Esophagus (tissue), 2 donors: ENCODE measurements around the gene MBP. TPM values are rescaled to one million over a fixed set of nuclear protein-coding genes. Genes with fewer than 3 reads are reported as not detected.

Experiments used
- H3K27ac ChIP-seq, 2 donors: one replicate each; pipeline ENCODE4 v1.5.1; 2013; ENCODE audit warnings: low read depth in 2 of 2, mild to moderate bottlenecking in 2 of 2, inconsistent platforms in 1 of 2, low read length in 1 of 2, moderate library complexity in 1 of 2
- H3K27me3 ChIP-seq, 2 donors: one replicate each; pipeline ENCODE4 v1.6.1; 2013; ENCODE audit warnings: low read length in 2 of 2, control low read depth in 1 of 2, mild to moderate bottlenecking in 1 of 2; ENCODE audit not compliant: insufficient read depth in 2 of 2, control insufficient read depth in 1 of 2
- H3K36me3 ChIP-seq, 2 donors: one replicate each; pipeline ENCODE4 v1.6.1; 2013; ENCODE audit warnings: low read length in 1 of 2; ENCODE audit not compliant: control insufficient read depth in 2 of 2, insufficient read depth in 2 of 2
- H3K4me1 ChIP-seq, 2 donors: one replicate each; pipeline ENCODE4 v1.6.1; 2013; ENCODE audit warnings: low read length in 1 of 2; ENCODE audit not compliant: control insufficient read depth in 2 of 2, insufficient read depth in 2 of 2
- H3K4me3 ChIP-seq, 2 donors: one replicate each; pipeline ENCODE4 v1.5.1; 2013; ENCODE audit warnings: low read length in 2 of 2, mild to moderate bottlenecking in 2 of 2, low read depth in 1 of 2, moderate library complexity in 1 of 2
- H3K9me3 ChIP-seq, 2 donors: one replicate each; pipeline ENCODE4 v1.6.1; 2013; ENCODE audit warnings: mild to moderate bottlenecking in 2 of 2, low read depth in 1 of 2, low read length in 1 of 2, moderate library complexity in 1 of 2; ENCODE audit not compliant: control insufficient read depth in 2 of 2, insufficient read depth in 1 of 2
- WGBS, 2 donors: extraction: QIAGEN DNeasy Blood & Tissue Kit; methylation state at CpG; one replicate each; pipeline ENCODE4 v1.1.7; 2013; 5-methylcytosine and 5-hydroxymethylcytosine counted together
- polyA plus RNA-seq, 2 donors: library from polyadenylated mRNA; stranded (reverse); fragments of 200-250 nt; gene quantifications; one replicate each; pipeline ENCODE4 v1.2.3, GENCODE V29; 2013
- donor health status: healthy with polysubstance abuse.
- donor health status: Bipolar disorder and iron deficiency.

MBP gene
- polyA plus RNA-seq, 2 donors: 9.7 to 10.8 TPM

DNA sequence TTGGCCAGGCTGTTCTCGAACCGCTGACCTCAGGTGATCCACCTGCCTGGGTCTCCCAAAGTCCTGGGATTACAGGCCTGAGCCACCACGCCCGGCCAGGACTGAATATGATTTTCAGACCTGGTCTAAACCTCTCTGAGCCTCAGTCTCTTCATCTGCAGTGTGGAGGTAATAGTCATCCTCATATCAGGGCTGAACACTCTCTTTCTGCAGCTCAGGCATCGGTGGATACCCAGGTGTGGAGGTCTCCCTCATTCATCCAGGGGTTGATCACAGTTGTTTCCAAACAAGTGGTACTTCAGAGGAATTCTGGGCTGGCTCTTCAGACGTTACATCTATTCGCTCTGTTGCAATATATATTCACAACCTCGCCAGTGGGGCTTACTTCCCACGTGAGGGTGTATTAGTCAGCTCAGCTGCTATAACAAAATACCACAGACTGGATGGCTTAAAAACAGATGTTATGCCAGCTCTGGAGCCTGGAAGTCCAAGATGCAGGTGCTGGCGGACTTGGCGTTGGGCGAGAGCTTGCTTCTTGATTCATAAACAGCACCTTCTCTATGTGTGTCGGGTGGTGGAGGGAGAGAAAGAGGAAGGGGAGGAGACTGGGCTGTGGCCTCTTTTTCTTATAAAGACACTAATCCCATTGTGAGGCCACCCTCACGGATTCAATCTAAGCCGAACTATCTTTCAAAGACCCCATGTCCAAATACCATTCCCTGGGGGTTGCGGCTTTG, 2.9 kb upstream of the MBP start:
- Histone ChIP-seq H3K9me3 (no peaks in the 10 kb centered on the region), H3K27ac (no peak overlapping the region), H3K4me1 (peaks cover 4% of the 10 kb centered on the region in 2 donors), H3K27me3 (no peaks in the 10 kb centered on the region), H3K36me3 (no peaks in the 10 kb centered on the region), H3K4me3 (no peak overlapping the region)
- whole genome bisulfite sequencing, 2 donors: 84 to 97% methylated on average over 16 of the region's 16 CpGs

DNA sequence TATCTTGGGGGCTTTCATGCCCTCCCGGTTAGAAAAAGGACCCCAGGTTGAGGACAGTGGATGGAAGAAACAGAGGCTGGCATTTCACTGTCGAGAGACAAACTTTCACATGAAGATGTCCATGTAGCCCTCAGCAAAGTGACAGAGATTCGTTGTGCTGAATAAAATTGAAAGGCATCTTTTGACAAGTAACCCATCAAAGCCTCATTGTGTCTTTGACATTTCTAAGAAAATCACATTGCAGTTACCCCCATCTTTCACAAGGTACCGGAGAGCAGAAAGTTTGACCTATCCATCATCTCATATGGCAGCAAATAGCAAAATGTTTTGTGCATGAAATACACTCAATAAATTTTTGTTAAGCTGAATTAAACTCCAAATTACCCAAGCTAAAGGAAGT, 2.0 kb upstream of the MBP start:
- H3K27me3 ChIP-seq: no peaks in the 10 kb centered on the region
- WGBS, 2 donors: 73% methylated on average over 4 of the region's 4 CpGs
- H3K9me3 ChIP-seq: no peaks in the 10 kb centered on the region
- H3K27ac ChIP-seq: no peak overlapping the region
- peaks cover 4% of the 10 kb centered on the region in 2 donors for H3K4me1 ChIP-seq
- H3K36me3 ChIP-seq: no peaks in the 10 kb centered on the region
- H3K4me3 ChIP-seq: no peak overlapping the region

DNA sequence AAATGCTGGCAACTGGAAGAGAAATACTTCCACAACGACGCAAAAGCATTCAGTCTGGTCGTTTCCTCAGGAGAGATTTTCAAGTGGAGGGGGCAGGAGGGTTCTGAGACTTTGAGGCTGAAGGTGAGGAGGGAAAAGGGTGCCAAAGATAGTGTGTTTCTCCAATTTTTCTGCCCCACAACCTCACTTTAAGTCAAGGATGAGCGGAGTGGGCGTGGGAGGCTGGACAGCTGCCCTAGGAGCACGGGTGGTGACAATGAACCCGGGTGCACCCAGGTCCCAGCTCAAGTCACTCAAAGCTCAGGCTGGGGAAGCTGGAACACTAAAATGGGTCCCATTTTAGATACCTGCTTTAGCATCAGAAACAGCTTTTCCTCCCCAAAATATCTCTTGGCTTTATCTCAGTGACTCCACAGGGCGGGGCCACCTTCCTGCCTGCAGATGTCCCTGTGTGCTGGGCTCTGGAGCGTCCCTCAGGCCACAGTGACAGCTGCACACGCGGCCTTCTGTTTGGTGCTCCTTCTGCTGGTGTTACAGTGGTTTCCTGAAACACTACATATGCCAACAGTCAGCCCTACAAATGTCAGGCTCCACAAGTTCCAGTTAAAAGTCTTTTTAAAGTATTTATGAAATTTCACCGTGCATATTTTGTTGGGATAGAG, 1.4 kb upstream of the MBP start:
- 59 to 61% methylated on average over 12 of the region's 12 CpGs for WGBS, 2 donors

DNA sequence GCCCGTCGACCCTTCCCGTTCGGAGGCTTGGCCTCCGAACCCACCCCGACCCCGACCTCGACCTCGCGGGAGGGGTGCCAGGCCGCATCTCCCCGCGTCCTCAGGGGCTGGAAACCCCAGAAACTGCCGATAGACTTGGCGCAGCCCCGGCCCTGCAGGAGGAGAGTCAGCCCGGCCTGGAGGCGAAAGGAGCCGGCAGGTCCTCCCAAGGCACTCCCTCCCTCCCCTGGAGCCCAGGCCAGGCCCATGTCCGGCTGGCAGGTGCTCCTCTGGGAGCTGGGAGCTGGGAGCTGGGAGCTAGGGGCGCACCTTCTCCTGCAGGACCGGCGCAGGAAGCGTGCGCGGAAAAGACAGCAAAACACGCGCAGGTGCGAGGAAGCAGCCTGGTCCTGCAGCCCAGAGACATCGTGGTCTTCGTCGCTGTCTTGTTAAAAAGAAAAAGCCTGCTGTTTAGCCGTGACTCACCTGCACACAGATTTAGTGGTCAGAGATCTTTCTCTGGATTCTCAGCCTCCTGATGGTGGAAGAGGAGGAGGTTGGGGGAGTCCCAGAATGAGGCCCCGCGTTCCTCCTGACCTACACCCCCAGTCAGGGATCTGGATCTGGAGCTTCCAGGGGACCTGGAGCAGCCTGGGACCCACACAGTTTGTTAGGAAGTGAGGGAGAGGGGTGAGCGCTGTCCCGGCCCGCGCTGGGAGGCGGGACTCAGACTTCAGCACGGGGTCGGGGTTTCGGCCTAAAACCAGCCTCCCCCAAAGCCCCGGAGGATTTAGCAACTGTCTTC, 660 bp upstream of the MBP start:
- H3K36me3 ChIP-seq: no peaks in the 10 kb centered on the region
- H3K27me3 ChIP-seq: no peaks in the 10 kb centered on the region
- WGBS, 2 donors: 37 to 44% methylated on average over 44 of the region's 44 CpGs
- H3K4me3 ChIP-seq: peak overlapping the region; percentile 72 to 98
- peaks cover 3 to 6% of the 10 kb centered on the region in 2 donors for H3K4me1 ChIP-seq
- H3K9me3 ChIP-seq: no peaks in the 10 kb centered on the region
- H3K27ac ChIP-seq: peak overlapping the region; percentile 84 to 92

More for the DNA sequence above, 1.4 kb upstream of the MBP start:
- Histone ChIP-seq H3K4me1 (peaks cover 4 to 6% of the 10 kb centered on the region in 2 donors), H3K9me3 (no peaks in the 10 kb centered on the region), H3K27ac (peak overlapping the region in 1 of 2 donors; percentile 34), H3K4me3 (no peak overlapping the region), H3K27me3 (no peaks in the 10 kb centered on the region), H3K36me3 (no peaks in the 10 kb centered on the region)

DNA sequence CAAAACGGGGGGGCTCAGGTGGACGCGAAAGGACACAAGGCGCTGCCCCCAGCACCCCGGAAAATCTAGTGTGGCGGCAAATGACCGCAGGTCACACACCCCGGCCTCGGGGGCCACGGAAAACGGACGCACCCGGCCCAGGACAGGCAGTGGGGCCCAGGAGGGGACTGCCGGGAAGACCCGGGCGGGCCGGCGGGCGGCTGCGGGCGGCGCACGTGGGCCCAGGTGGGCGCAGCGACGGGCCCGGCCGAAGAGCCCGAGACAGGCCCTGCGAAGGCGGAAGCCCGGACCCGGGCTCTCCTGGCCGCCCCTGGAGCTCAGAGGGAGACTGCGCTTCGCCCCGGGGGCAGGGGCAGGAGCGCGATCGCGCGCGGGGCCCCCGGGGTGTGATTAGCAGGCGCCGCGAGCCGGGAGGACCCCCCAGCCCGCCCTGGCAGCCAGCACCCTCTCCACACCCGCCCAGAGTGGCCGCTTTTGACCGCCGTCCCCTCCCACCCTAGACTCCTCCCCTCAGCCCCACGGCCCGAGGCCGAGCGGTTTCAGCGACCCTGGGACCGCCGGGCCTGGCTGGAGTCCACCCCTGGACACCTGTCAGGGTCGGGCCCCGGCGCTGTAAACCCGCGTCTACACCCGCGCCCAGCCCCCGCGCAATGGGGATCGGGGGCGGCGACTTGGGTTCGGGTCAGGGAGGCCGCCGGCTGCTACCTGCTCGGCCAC, 773 bp downstream of the MBP start:
- Histone ChIP-seq H3K27me3 (no peaks in the 10 kb centered on the region), H3K9me3 (no peaks in the 10 kb centered on the region), H3K36me3 (no peaks in the 10 kb centered on the region), H3K27ac (peak overlapping the region; percentile 84 to 92), H3K4me1 (peaks cover 0 to 6% of the 10 kb centered on the region in 2 donors), H3K4me3 (peak overlapping the region; percentile 72 to 98)
- WGBS, 2 donors: 0 to 1% methylated on average over 52 to 76 of the region's 76 CpGs

DNA sequence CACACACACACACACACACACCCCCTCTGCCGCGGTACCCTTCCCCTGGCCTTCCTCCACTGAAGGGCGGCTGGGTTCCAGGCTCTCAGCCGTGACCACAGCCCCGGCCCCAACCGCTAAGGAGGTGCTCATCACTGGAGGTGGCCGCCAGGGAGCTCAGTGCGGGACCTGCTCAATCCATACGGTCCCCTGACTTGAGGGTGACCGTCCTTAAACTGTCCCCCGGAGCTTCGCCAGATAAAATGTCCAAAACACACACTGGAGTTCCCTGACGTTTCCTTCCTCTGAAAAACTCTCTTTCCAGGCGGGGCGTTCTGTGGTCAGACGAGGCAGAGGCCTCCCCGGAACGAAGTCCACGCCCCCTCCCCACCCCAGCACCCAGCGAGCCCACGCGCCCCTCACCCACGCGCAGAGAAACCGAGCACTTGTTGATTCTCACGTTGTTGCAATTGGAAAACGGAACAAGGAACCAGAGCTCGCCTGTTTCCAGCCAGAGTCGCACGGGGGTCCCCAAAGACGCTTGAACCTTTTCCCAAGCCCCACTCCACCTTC, 1.4 kb downstream of the MBP start:
- WGBS, 2 donors: 4 to 5% methylated on average over 29 to 31 of the region's 31 CpGs
- H3K9me3 ChIP-seq: no peaks in the 10 kb centered on the region
- peak overlapping the region; percentile 72 to 98 for H3K4me3 ChIP-seq
- H3K4me1 ChIP-seq: peaks cover 0 to 6% of the 10 kb centered on the region in 2 donors
- peak overlapping the region; percentile 84 to 92 for H3K27ac ChIP-seq
- H3K36me3 ChIP-seq: no peaks in the 10 kb centered on the region
- H3K27me3 ChIP-seq: no peaks in the 10 kb centered on the region

DNA sequence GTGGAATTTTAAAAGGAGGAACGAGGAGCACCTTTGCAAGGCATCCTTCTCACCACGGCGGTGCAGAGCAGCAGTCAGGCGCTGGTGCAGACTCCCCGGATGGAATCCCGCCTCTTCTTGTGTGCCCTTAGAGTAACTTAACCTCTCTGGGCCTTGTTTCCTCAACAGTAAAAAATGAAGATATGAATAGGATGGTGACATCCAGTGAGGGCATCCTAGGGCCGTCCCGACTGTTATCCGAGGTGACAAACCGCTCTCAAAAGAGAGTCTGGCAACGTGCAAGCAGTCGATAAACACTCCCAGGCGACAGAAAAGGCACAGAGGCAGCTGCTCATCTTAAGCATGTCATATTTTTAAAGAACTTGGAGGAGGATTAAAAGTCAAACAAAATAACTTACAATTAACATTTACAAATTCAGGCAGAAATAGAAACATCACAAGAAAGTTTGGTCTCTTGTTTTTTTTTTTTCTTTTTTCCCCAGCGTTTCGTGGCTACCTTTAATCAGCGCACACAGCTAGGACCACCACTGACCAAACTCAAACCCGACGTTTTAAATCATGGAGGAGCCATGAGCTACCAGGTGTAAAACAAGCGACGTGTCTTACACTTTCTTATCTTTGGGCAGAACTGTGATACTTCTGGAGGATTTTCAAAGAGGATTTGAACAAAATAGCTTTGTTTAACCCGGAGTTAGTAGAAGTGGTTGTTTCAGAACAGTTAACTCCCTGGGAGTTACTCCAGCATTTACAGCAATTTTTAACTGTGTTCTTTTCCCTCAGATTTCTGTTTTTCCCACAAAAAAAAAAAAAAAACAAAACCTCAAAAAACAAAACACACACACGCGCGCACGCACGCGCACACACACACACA, 2.1 kb downstream of the MBP start:
- Histone ChIP-seq H3K4me3 (peak overlapping the region; percentile 72 to 98), H3K36me3 (no peaks in the 10 kb centered on the region), H3K4me1 (peaks cover 0 to 6% of the 10 kb centered on the region in 2 donors), H3K27me3 (no peaks in the 10 kb centered on the region), H3K9me3 (no peaks in the 10 kb centered on the region), H3K27ac (peak overlapping the region; percentile 66 to 84)
- WGBS, 2 donors: 62 to 63% methylated on average over 21 to 27 of the region's 27 CpGs

DNA sequence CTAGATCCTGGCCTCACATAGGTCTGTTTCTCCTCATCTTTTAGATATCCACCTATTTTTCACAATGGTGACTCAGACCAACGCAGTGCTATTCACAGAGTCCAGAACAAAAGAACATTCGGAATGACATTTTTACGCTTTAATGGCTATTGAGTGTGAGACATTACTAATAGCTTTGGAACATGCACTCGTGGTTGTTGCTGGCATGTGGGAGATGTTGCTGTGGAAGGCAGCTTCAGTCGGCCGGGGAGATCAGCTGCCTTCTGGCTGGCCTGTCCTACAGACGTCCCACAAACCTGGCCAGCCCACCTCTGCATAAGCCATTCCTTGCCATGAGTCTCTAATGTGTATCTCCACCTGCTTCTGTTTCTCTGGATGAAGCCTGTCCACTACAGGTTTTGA, 3.4 kb downstream of the MBP start:
- Histone ChIP-seq H3K27ac (peak overlapping the region; percentile 65 to 78), H3K27me3 (no peaks in the 10 kb centered on the region), H3K9me3 (no peaks in the 10 kb centered on the region), H3K4me3 (no peak overlapping the region), H3K36me3 (no peaks in the 10 kb centered on the region), H3K4me1 (peaks cover 0 to 6% of the 10 kb centered on the region in 2 donors)
- WGBS, 2 donors: 57 to 68% methylated on average over 7 of the region's 7 CpGs
